ENCODE data around the gene EPHA4.

EPHA4 gene

DNA sequence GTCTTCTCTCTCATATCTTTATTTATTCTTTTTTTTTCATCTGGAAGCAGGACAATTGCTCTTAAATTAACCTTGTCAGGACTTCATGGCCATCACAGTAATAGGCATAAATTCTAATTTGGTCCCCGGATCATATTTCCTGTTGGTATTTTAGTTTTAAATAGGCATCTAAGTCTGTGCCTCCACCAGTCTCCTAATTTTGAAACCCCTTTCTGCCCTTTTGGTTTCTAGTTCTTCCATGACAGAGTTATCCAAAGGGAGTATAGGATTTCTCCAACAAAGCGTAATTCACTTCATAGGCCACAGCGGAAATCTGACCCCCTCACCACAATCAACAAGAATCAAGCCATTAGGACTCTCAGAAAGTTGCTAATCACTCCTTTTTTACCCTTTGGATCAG, 3.8 kb downstream of the EPHA4 start:
- TF ChIP-seq TEAD4 (IDR thresholded peaks at IDR 0.05) (no peak), TAF1 (IDR thresholded peaks at IDR 0.05; ENCODE audit: low read depth) (no peak), EP300 (IDR thresholded peaks at IDR 0.05; ENCODE audit: borderline replicate concordance) (no peak), CEBPB (IDR thresholded peaks at IDR 0.05) (no peak), EGR1 (IDR thresholded peaks at IDR 0.05) (no peak), TCF12 (IDR thresholded peaks at IDR 0.05; ENCODE audit: low read depth) (no peak), FOXM1 (IDR thresholded peaks at IDR 0.05; ENCODE audit: borderline replicate concordance, low read depth) (no peak), ZBTB7A (IDR thresholded peaks at IDR 0.05; ENCODE audit: low read depth) (no peak), YY1 (IDR thresholded peaks at IDR 0.05; ENCODE audit: low read depth) (no peak)
- TF ChIP-seq, protein P1, sequence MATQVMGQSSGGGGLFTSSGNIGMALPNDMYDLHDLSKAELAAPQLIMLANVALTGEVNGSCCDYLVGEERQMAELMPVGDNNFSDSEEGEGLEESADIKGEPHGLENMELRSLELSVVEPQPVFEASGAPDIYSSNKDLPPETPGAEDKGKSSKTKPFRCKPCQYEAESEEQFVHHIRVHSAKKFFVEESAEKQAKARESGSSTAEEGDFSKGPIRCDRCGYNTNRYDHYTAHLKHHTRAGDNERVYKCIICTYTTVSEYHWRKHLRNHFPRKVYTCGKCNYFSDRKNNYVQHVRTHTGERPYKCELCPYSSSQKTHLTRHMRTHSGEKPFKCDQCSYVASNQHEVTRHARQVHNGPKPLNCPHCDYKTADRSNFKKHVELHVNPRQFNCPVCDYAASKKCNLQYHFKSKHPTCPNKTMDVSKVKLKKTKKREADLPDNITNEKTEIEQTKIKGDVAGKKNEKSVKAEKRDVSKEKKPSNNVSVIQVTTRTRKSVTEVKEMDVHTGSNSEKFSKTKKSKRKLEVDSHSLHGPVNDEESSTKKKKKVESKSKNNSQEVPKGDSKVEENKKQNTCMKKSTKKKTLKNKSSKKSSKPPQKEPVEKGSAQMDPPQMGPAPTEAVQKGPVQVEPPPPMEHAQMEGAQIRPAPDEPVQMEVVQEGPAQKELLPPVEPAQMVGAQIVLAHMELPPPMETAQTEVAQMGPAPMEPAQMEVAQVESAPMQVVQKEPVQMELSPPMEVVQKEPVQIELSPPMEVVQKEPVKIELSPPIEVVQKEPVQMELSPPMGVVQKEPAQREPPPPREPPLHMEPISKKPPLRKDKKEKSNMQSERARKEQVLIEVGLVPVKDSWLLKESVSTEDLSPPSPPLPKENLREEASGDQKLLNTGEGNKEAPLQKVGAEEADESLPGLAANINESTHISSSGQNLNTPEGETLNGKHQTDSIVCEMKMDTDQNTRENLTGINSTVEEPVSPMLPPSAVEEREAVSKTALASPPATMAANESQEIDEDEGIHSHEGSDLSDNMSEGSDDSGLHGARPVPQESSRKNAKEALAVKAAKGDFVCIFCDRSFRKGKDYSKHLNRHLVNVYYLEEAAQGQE (IDR thresholded peaks at IDR 0.05; ENCODE audit: low read depth): no peak

DNA sequence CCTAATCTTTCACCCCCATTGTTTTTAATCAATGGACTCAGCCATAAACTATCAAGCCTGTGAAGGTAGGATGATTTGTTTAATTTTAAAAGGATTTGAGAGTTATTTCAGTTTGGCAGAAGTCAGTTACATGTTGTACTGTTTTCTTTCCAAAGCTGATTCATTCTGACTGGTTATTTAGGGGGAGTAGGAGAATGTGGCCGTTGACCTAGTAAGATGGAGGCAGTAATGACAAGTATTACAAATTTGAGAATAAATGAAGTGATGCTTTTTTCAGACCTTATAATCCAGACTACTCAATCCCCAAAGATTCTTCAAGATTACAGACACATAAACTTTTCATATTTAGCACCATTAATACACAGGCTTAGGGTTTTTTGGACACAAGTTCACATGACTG, 4.3 kb downstream of the EPHA4 start:
- TF ChIP-seq YY1 (IDR thresholded peaks at IDR 0.05; ENCODE audit: low read depth) (no peak), TEAD4 (IDR thresholded peaks at IDR 0.05) (no peak), NFIC (IDR thresholded peaks at IDR 0.05) (no peak), EP300 (IDR thresholded peaks at IDR 0.05; ENCODE audit: borderline replicate concordance) (no peak)

DNA sequence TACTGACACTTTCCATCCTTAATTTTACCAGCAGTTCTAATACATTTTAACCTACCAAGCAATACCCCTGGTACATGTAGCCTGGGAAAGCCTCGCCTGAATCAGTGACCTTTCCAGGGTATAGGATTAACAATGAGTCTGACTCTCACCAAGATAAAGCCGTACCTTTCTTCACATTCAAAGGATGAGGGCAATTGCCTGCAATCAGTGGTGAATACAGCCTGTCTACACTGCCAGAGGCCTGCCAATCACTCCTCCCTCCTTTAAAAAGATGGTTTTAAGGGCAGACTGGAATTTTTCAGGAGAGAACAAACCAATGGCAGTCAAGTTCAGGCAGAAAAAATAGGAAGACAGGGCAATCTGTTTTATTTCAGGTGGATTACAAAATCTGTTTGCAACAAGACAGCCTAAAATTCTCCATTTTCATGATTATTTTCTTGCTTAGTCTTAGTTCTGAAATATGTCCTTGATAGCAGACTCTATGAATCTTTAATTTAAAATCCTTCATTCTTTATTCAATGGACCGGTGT, 4.8 kb downstream of the EPHA4 start:
- no peak for TF ChIP-seq EGR1 (IDR thresholded peaks at IDR 0.05)
- TF ChIP-seq TEAD4 (IDR thresholded peaks at IDR 0.05): no peak
- TF ChIP-seq, protein P2, sequence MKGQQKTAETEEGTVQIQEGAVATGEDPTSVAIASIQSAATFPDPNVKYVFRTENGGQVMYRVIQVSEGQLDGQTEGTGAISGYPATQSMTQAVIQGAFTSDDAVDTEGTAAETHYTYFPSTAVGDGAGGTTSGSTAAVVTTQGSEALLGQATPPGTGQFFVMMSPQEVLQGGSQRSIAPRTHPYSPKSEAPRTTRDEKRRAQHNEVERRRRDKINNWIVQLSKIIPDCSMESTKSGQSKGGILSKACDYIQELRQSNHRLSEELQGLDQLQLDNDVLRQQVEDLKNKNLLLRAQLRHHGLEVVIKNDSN (IDR thresholded peaks at IDR 0.05): no peak
- TF ChIP-seq TCF12 (IDR thresholded peaks at IDR 0.05; ENCODE audit: low read depth): no peak

DNA sequence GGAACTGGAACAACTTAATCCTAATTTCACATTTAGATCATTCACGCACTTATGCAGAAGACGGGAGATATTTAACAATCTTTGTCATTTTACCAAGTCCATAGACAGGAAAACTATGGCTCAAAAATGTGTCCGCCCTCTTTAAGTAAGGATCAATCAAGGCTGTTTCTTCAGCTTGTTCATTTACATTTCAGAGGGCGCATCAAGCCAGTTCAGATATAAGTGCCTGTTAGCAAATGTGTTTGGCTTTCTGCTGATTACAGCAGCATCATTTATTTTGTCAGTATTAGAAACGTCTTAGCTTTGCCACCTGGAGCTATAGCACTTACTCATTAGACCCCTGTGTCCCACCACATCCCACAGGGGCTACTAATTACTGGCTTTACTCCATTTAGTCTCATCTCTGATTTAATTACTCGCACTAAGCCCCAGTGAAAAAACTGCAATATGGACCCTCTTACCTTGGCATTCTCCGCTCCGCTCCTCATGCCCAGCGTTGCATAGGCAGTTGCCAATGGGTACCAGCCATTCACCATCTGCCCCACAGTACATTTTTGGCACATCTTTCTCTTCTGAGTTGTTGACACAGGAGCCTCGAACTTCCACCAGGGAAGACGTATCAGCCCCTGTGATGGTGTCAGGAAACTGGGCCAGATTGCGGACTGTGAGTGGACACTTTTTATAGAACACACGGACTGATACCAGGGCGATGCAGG, 8.7 kb downstream of the EPHA4 start:
- TF ChIP-seq RAD21 (IDR thresholded peaks at IDR 0.05; ENCODE audit: low read depth) (no peak), EP300 (IDR thresholded peaks at IDR 0.05; ENCODE audit: borderline replicate concordance) (no peak), CEBPB (IDR thresholded peaks at IDR 0.05) (no peak), FOXM1 (IDR thresholded peaks at IDR 0.05; ENCODE audit: borderline replicate concordance, low read depth) (no peak), TCF12 (IDR thresholded peaks at IDR 0.05; ENCODE audit: low read depth) (no peak), EGR1 (IDR thresholded peaks at IDR 0.05) (no peak), TEAD4 (IDR thresholded peaks at IDR 0.05) (no peak), CREB1 (IDR thresholded peaks at IDR 0.05; ENCODE audit: low read depth) (no peak)
- TF ChIP-seq, protein P2 (IDR thresholded peaks at IDR 0.05): no peak

DNA sequence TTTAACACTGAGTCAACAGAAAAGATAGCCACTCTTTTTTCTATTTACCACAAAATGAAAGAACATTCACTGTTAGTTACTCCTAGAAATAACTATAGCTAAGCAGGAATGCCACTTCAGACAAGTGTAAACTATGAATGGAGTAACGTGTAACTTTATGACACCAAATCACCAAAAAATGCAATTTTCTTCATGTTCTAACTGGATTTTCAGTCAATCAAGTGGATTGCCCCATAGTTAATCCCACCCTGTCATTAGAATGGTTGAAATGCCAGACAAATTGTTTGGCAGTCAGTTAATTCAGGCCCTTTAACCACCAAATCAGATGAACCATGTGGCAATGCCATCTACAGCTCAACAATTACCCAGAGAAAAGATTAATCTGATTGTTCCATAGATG, 9.9 kb downstream of the EPHA4 start:
- no peak for TF ChIP-seq NFIC (IDR thresholded peaks at IDR 0.05)
- TF ChIP-seq CREB1 (IDR thresholded peaks at IDR 0.05; ENCODE audit: low read depth): no peak
- TF ChIP-seq, protein P1 (IDR thresholded peaks at IDR 0.05; ENCODE audit: low read depth): no peak
- TF ChIP-seq FOXM1 (IDR thresholded peaks at IDR 0.05; ENCODE audit: borderline replicate concordance, low read depth): no peak
- TF ChIP-seq TAF1 (IDR thresholded peaks at IDR 0.05; ENCODE audit: low read depth): no peak
- no peak for TF ChIP-seq ZBTB7A (IDR thresholded peaks at IDR 0.05; ENCODE audit: low read depth)

DNA sequence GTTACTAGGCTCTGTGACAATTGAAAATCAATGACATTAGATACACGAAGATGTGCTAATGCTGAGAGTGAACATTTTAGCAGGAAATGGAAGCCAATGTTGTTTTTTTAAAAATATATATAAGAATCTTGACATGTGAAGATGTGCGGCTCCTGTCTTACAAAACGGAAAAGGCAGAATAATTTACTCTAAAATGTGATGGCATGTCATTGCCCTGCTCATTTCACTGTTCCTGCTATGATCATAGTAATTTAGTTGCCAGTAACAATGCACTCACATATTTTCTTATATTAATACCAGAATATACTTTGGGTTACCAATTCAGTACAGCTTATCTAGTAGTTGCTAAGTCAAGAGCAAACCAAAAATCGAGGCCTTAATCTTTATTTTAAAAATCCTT, 10.3 kb downstream of the EPHA4 start:
- TF ChIP-seq TCF12 (IDR thresholded peaks at IDR 0.05; ENCODE audit: low read depth) (no peak), TAF1 (IDR thresholded peaks at IDR 0.05; ENCODE audit: low read depth) (no peak), EP300 (IDR thresholded peaks at IDR 0.05; ENCODE audit: borderline replicate concordance) (no peak), ZBTB7A (IDR thresholded peaks at IDR 0.05; ENCODE audit: low read depth) (no peak), YY1 (IDR thresholded peaks at IDR 0.05; ENCODE audit: low read depth) (no peak), EGR1 (IDR thresholded peaks at IDR 0.05) (no peak), TEAD4 (IDR thresholded peaks at IDR 0.05) (no peak), CREB1 (IDR thresholded peaks at IDR 0.05; ENCODE audit: low read depth) (no peak), FOXM1 (IDR thresholded peaks at IDR 0.05; ENCODE audit: borderline replicate concordance, low read depth) (no peak), RAD21 (IDR thresholded peaks at IDR 0.05; ENCODE audit: low read depth) (no peak), CEBPB (IDR thresholded peaks at IDR 0.05) (no peak), NFIC (IDR thresholded peaks at IDR 0.05) (no peak)
- TF ChIP-seq, protein P1 (IDR thresholded peaks at IDR 0.05; ENCODE audit: low read depth): no peak
- TF ChIP-seq, protein P3, sequence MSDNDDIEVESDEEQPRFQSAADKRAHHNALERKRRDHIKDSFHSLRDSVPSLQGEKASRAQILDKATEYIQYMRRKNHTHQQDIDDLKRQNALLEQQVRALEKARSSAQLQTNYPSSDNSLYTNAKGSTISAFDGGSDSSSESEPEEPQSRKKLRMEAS (IDR thresholded peaks at IDR 0.05): no peak
- TF ChIP-seq, protein P2 (IDR thresholded peaks at IDR 0.05): no peak
